Liver (tissue), 3 donors: ENCODE results near the gene STARD3.

Experiments
- FOXA1 ChIP-seq: IDR thresholded peaks from 2 replicates; pipeline ENCODE4 v1.6.1; 2016; ENCODE audit warnings: antibody characterized with exemption
- GABPA ChIP-seq, 2 donors: IDR thresholded peaks in 1 of 2; conservative IDR thresholded peaks in 1 of 2; 2 replicates each; pipeline ENCODE4 v1.6.1; 2016; ENCODE audit warnings: antibody characterized with exemption in 2 of 2, mild to moderate bottlenecking in 1 of 2, moderate library complexity in 1 of 2
- JUND ChIP-seq, 2 donors: IDR thresholded peaks; 2 replicates each; pipeline ENCODE4 v1.6.1; 2016; ENCODE audit warnings: antibody characterized with exemption in 2 of 2
- RAD21 ChIP-seq, 2 donors: IDR thresholded peaks; 2 replicates each; pipeline ENCODE4 v1.6.1; 2016; ENCODE audit warnings: antibody characterized with exemption in 2 of 2, mild to moderate bottlenecking in 2 of 2
- RXRA ChIP-seq, 2 donors: IDR thresholded peaks; 2 replicates each; pipeline ENCODE4 v1.6.1; 2017 to 2018; ENCODE audit warnings: antibody characterized with exemption in 2 of 2, mild to moderate bottlenecking in 1 of 2
- SP1 ChIP-seq: IDR thresholded peaks from 2 replicates; pipeline ENCODE4 v1.6.1; 2018; ENCODE audit warnings: antibody characterized with exemption, mild to moderate bottlenecking
- TAF1 ChIP-seq: conservative IDR thresholded peaks from 2 replicates; pipeline ENCODE4 v1.6.1; 2016; ENCODE audit warnings: antibody characterized with exemption, mild to moderate bottlenecking
- TF ChIP-seq, protein P1 (sequence below): fragments of 150-350 bp; IDR thresholded peaks from 2 replicates; pipeline ENCODE4 v1.5.1; 2017; ENCODE audit warnings: improper control_type of control experiment, low read depth, low read length; ENCODE audit not compliant: missing input control
- TF ChIP-seq, protein P2 (sequence below): IDR thresholded peaks from 2 replicates; pipeline ENCODE4 v1.6.1; 2016; ENCODE audit warnings: antibody characterized with exemption
- TF ChIP-seq, protein P3 (sequence below): IDR thresholded peaks from 2 replicates; pipeline ENCODE4 v1.6.1; 2016; ENCODE audit warnings: antibody characterized with exemption, mild to moderate bottlenecking
- TF ChIP-seq, protein P4 (sequence below): IDR thresholded peaks from 2 replicates; pipeline ENCODE4 v1.6.1; 2016; ENCODE audit warnings: antibody characterized with exemption
- donor health status: healthy.
- donor health status: healthy.

DNA sequence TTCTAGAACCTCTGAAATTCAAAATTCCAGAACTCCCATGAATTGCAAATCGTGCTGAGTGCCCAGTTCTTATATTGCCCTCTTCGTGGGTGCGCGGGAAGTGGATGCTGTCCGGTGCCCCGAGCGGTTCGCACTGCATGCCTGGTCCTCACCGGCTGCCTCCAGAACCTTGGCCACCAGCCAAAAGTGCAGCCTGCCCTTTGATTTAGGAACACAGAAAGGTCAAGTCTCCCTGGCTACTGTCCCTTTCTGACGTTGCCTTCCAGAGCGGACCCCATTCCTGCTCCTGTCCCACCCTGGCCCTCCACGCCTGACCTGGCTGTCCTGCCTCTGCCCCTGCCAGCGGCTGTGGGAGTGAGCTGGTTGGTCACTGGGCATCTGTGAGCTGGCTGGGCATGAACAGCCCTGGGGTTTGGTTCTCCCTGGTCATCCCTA is 38.9 kb upstream of the STARD3 start:
- TF ChIP-seq RAD21 (IDR thresholded peaks at IDR 0.05) (no peak), SP1 (no peak), TAF1 (no peak), JUND (IDR thresholded peaks at IDR 0.05) (no peak), FOXA1 (no peak), GABPA (IDR thresholded peaks at IDR 0.05 in 1 of 2, conservative IDR thresholded peaks at IDR 0.05 in 1 of 2) (no peak), RXRA (IDR thresholded peaks at IDR 0.05) (no peak)
- TF ChIP-seq, protein P1, sequence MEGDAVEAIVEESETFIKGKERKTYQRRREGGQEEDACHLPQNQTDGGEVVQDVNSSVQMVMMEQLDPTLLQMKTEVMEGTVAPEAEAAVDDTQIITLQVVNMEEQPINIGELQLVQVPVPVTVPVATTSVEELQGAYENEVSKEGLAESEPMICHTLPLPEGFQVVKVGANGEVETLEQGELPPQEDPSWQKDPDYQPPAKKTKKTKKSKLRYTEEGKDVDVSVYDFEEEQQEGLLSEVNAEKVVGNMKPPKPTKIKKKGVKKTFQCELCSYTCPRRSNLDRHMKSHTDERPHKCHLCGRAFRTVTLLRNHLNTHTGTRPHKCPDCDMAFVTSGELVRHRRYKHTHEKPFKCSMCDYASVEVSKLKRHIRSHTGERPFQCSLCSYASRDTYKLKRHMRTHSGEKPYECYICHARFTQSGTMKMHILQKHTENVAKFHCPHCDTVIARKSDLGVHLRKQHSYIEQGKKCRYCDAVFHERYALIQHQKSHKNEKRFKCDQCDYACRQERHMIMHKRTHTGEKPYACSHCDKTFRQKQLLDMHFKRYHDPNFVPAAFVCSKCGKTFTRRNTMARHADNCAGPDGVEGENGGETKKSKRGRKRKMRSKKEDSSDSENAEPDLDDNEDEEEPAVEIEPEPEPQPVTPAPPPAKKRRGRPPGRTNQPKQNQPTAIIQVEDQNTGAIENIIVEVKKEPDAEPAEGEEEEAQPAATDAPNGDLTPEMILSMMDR, result no peak
- TF ChIP-seq, protein P2, sequence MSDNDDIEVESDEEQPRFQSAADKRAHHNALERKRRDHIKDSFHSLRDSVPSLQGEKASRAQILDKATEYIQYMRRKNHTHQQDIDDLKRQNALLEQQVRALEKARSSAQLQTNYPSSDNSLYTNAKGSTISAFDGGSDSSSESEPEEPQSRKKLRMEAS, result no peak
- TF ChIP-seq, protein P3, sequence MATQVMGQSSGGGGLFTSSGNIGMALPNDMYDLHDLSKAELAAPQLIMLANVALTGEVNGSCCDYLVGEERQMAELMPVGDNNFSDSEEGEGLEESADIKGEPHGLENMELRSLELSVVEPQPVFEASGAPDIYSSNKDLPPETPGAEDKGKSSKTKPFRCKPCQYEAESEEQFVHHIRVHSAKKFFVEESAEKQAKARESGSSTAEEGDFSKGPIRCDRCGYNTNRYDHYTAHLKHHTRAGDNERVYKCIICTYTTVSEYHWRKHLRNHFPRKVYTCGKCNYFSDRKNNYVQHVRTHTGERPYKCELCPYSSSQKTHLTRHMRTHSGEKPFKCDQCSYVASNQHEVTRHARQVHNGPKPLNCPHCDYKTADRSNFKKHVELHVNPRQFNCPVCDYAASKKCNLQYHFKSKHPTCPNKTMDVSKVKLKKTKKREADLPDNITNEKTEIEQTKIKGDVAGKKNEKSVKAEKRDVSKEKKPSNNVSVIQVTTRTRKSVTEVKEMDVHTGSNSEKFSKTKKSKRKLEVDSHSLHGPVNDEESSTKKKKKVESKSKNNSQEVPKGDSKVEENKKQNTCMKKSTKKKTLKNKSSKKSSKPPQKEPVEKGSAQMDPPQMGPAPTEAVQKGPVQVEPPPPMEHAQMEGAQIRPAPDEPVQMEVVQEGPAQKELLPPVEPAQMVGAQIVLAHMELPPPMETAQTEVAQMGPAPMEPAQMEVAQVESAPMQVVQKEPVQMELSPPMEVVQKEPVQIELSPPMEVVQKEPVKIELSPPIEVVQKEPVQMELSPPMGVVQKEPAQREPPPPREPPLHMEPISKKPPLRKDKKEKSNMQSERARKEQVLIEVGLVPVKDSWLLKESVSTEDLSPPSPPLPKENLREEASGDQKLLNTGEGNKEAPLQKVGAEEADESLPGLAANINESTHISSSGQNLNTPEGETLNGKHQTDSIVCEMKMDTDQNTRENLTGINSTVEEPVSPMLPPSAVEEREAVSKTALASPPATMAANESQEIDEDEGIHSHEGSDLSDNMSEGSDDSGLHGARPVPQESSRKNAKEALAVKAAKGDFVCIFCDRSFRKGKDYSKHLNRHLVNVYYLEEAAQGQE, result no peak
- TF ChIP-seq, protein P4, sequence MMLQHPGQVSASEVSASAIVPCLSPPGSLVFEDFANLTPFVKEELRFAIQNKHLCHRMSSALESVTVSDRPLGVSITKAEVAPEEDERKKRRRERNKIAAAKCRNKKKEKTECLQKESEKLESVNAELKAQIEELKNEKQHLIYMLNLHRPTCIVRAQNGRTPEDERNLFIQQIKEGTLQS, result no peak
